AG04450 (cell line): ENCODE measurements around the gene MON2. TPM values are rescaled to one million over a fixed set of nuclear protein-coding genes. Genes with fewer than 3 reads are reported as not detected.

Experiments used
- CTCF ChIA-PET: fragments of 300-600, 350-600 bp; formaldehyde crosslinking; extraction: SDS; loops from one replicate; lab custom pipeline; 2022; ENCODE audit warnings: antibody characterized with exemption, inconsistent platforms; lab: Charles Lee
- POLR2A ChIA-PET: fragments of 350-600 bp; formaldehyde crosslinking; extraction: SDS; loops from one replicate; lab custom pipeline; 2021; ENCODE audit warnings: antibody characterized with exemption, inconsistent platforms; lab: Yijun Ruan, JAX
- DNase-seq: peaks from one replicate; pipeline ENCODE4 v3.0.0-alpha.2; 2011; ENCODE audit warnings: low read depth, low spot score
- H3K27ac ChIP-seq: one replicate; pipeline ENCODE4 v1.5.1; 2012; ENCODE audit warnings: low read depth, low read length, control low read depth
- H3K27me3 ChIP-seq: one replicate; pipeline ENCODE4 v1.6.0; 2012; ENCODE audit warnings: low read length; ENCODE audit not compliant: control insufficient read depth, insufficient read depth
- H3K4me3 ChIP-seq: 2 replicates; pipeline ENCODE4 v1.5.1; 2011; ENCODE audit warnings: mild to moderate bottlenecking, low read depth, low read length, control low read depth
- H3K9me3 ChIP-seq: 2 replicates; pipeline ENCODE4 v1.5.1; 2012; ENCODE audit warnings: low read length; ENCODE audit not compliant: control insufficient read depth, insufficient read depth
- CTCF ChIP-seq: IDR thresholded peaks from 2 replicates; pipeline ENCODE4 v1.5.1; 2011; ENCODE audit warnings: low read depth, low read length, control low read depth, inconsistent platforms
- polyA plus RNA-seq: library from polyadenylated mRNA; depleted of rRNA; stranded (reverse); fragments of >200 nt; gene quantifications from 2 replicates; pipeline ENCODE4 v1.2.3, GENCODE V29; 2011; rRNA removed
- small RNA-seq: library from RNA; depleted of rRNA; stranded (forward); fragments of <200 nt; gene quantifications from one replicate; pipeline ENCODE3, GENCODE V24; 2012; ENCODE audit warnings: low read depth; ENCODE audit not compliant: insufficient read length

Gene MON2
- polyA plus RNA-seq, 1 experiment, result 24.2 TPM

- no peak for TF ChIP-seq CTCF
- Histone ChIP-seq H3K4me3 (no peak overlapping the region), H3K27ac (no peak overlapping the region), H3K9me3 (no peaks in the 10 kb centered on the region), H3K27me3 (no peaks in the 10 kb centered on the region)
- DNase-seq, result no peak
- POLR2A ChIA-PET, result no interaction called here
- CTCF ChIA-PET, result no interaction called here
Observed at GRCh38 chr12:62649412-62650138, 182.9 kb downstream of the MON2 start.

Small RNA genes lying within 50 kb of the gene (small RNA-seq; reads per million reads assigned to genes)
- gene MIRLET7I, result 70,390 reads per million, percentile 100 among the genes with 10 or more reads in this experiment
- not detected for gene RNU6-399P

Other genes with a start within 250 kb of the MON2 start
- 36.9 and 64.4 TPM in 2 replicates for gene USP15, start 206.4 kb upstream of the MON2 start, polyA plus RNA-seq